ENCODE data around the gene SLC6A1.

Gene SLC6A1

DNA sequence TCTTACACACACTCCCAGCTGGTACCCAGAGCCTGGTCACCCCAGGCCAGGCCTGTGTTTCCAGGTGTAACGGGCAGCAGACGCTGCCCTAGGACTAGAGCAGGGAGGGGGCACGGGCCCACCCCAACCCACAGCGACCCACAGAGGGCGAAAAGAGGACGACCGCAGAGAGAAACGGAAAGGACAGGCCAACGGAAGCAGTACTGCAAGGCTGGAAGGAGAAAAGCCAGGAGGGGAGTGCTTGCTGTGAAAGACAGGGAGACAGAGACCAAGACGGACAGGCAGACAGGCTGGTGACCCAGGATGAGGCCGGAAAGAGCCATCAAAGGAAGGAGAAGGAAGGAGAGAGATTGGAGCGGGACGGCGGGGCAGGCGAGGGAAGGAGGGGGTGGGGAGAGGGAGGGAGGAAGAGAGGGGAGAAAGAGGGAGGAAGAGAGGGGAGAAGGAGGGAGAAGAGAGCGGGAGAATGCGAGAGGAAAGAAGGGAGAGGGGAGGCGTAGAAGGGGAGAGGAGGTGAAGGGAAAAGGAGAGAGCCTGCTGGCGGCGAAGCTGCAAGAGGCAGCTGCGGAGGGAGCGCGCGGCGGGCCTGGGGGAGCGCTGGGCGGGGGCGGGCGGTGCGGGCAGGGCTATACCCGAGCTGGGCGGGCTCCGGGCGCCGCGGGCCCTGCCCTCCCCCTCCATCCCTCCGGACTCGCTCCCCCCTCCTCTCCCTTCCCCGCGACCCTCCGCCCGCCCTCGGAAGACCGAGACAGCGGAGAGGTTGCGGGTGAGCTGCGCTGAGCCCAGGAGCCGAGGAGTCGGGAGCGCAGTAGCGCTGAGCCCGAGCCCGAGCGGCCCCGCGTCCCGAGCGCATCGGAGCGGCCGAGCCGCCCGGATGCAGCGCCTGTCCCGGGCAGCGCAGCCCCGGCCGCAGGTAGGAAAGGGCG is at the start of gene SLC6A1:
TSS of gene SLC6A1 (plus strand) at position 732 of the 926 bp plus-strand sequence. CDS start 24,464 bp downstream, outside the sequence.
- in situ Hi-C loops (cut with HindIII; ENCODE audit: low sequenced_read_pairs), result no loop called here

DNA sequence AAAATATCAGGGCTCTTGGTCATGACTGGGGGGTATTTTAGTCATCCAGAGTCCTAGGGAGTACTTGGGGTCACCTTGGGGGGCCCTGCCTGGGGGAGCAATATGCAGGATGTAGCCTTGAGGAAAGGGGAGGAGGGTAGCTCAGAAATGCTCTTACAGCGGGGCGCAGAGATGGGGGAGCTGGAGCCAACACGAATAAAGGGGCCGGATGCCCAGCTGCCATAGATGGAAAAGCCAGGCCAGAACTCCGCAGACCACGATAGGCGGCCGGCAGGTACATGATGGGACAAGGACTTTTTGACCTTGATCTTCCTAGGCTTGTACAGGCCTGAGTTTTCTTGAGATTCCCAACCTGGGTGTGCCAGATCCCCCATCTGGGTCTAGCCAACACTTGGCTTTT is 47.7 kb upstream of the SLC6A1 start:
- in situ Hi-C loops (cut with HindIII; ENCODE audit: low sequenced_read_pairs), result no loop called here

DNA sequence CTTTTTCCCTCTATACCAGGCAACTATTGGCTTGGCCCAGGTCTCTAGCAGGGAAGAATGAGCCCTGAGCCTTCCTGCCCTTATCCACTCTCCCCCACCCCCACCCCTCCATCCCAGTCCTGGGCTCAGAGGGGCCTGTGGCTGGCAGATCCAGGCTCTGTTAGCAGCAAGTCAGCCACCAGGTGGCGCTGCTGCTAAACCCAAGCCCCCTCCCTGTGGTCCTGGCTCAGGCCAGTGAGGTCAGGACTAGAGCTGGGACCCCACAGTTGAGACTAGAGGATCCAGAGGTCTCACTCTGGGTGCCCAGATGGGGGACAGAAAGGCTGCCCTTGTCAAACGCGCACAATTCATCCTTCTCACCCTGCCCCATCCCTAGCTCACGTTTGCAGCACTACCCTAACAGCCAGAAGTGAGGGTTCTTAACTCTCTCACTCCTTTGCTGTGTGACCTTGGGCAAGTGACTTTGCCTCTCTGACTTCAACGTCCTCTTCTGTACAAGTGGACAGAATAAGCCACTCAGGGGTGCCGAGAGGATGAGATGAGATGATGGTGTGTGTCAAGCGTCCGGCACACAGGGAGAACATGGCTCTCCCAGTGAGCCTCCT is 46.8 kb upstream of the SLC6A1 start:
- in situ Hi-C loops (cut with HindIII; ENCODE audit: low sequenced_read_pairs), result no loop called here

DNA sequence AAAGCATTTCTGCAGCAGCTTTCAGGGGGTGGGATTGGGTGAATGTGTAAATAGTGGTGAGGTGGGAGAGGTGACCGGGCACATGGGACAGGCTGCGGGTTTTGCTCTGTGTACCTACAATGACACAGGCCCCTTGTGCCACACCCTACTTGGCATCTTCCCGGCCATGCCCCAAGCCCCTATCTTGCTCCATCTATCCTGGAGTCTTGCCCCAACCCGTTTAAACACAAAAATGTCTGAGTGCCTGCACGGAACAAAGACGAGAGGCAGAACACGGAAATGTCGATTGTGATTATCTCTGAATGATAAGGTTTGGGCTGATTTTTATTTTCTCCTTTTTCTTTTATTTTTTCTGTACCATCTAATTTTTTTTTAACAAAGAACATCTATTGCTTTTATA is 46.0 kb upstream of the SLC6A1 start:
- in situ Hi-C loops (cut with HindIII; ENCODE audit: low sequenced_read_pairs), result no loop called here

DNA sequence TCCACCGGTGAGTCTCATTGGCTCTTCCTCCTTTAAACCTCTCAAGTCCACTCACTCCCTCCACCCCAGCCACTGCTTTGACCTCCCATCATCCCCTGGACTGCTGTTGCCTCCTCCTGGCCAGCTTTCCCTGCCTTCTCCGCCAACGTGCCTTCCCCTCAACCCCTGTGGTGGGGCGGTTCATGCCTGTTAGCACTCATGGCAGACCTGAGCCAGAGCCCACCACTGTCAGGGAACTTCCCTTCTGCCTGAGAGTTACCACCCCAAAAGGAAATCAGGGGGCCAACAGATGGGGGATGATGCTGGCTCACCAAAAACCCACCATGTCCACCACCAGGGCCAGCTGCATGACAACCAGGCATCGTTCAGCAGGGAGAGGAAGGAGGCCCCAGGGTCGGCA is 44.2 kb upstream of the SLC6A1 start:
- in situ Hi-C loops (cut with HindIII; ENCODE audit: low sequenced_read_pairs), result no loop called here

DNA sequence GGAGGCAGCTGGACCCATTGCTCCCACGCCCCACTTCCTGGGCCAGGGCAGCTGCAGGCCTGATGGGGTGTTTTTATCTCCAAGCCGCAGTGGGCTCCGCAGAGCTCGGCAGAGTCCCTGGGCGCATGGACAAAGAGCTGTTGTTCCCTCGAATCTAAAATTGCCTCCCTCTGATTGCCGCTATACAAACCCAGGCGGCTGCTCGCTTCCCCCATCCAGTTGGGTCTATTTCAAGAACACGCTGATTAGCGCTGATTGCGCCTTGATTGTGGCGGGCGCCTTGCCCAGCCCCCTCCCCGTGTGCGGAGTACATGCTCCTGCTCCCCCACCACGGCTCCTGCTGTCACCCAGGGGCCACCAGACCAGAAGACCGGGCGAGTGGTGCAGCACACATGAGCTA is 43.4 kb upstream of the SLC6A1 start:
- in situ Hi-C loops (cut with HindIII; ENCODE audit: low sequenced_read_pairs), result no loop called here

DNA sequence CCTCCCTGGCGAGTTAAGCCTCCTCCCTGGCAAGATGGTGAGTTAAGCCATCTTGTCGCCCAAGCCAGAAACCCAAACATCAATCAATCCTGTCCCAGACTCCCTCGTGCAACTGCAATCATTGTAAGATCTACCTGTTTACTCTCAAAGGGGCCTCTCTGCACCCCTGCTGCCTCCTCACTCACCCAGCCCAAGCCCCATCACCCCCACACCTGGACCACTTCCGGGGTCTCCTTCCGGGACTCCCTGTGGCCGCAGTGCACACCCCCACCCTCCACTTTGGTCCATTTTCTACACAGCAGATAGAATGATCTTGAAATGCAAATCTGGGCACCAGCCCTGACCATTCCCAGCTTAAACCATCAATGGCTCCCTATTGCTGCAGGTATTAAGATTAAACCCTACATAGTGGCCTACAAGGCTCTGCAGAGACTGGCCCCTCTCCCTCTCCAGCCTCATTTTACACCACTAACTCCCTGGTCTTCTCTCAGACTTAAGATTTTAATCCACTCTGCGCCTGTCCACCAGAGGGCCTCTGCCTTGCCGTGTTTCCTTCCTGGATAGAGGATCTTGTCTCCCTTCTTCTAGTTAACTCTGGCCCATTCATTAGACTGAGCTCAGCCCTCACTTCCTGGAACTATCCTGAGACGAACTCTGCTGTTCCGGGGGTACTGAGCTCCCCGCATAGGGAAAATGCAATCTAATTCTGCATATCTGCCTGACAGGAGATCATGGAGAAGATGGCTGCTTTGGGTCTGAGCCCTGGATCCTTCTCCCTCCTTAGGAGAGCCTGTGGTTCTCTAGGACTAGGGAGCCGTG is 41.9 kb upstream of the SLC6A1 start:
- in situ Hi-C loops (cut with HindIII; ENCODE audit: low sequenced_read_pairs), result loop anchor here (10.0 kb wide), 1 partner anchor 94 kb away; no protein-coding TSS in a partner anchor

DNA sequence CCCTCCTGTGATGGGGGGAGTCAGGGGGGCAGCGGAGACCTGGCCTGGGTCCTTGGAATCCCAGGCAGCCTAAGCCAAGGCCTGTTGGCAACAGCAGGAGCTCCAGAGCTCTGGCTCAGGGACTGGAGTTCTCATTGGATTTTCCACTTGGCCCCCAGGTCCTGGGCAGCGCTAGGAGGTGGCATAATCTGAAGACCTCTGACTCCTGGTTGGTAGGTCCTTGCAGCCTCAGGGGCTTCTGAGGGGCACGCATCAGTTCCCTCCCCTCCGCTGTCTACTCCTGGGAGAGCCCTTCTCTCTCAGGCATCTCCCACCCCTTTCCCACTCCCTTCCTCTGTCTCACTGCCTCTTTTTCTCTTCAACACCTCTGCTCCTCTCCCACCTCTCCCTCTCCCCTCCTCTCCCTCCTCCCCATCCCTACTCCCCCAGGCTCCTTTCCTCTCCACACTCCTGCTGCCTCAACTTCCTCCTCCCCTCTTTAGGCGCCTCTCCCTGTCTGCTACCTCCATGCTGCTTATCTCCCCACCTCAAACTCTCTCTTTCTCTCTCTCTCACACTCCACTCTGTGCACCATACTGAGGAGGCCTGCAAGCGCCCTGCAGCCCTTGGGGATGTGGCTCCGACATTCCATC is 41.1 kb upstream of the SLC6A1 start:
- in situ Hi-C loops (cut with HindIII; ENCODE audit: low sequenced_read_pairs), result loop anchor here (10.0 kb wide), 1 partner anchor 93 kb away; no protein-coding TSS in a partner anchor

DNA sequence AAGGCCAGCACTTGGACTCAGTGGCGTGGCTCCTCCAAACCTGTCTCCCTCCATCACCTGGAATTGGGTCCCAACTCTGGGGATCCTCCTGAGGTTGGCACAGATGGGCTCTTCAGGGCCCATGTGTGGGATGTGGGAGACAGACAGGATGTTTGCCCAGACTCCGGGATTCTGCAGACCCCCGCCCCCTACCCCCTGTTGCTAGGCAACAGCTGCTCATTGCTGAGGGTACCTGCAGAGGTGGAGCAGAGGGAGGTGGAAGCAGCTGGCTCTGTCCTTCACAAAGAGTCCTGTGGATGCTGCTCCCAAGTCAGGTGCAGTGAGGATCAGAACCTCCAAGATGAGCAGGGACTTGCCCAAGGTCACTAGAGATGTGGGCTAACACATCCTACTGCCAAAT is 40.0 kb upstream of the SLC6A1 start:
- in situ Hi-C loops (cut with HindIII; ENCODE audit: low sequenced_read_pairs), result loop anchor here (10.0 kb wide), 1 partner anchor 92 kb away; no protein-coding TSS in a partner anchor

DNA sequence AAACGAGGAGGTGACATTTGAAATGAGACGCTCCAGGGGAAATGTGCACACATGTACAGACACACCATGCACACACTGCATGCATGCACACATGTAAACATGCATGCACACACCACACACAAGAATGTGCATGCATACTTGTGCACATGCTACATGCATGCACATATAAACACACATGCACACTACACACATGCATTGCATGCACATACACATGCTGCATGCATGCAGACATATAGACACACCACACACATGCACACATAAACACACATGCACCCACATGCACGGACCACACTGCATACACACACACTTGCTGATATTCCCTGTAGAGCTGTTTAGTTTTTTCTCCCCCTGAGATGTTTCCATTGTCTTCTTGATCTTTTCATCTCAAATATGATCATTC is 37.8 kb upstream of the SLC6A1 start:
- in situ Hi-C loops (cut with HindIII; ENCODE audit: low sequenced_read_pairs), result loop anchor here (10.0 kb wide), 1 partner anchor 90 kb away; no protein-coding TSS in a partner anchor

DNA sequence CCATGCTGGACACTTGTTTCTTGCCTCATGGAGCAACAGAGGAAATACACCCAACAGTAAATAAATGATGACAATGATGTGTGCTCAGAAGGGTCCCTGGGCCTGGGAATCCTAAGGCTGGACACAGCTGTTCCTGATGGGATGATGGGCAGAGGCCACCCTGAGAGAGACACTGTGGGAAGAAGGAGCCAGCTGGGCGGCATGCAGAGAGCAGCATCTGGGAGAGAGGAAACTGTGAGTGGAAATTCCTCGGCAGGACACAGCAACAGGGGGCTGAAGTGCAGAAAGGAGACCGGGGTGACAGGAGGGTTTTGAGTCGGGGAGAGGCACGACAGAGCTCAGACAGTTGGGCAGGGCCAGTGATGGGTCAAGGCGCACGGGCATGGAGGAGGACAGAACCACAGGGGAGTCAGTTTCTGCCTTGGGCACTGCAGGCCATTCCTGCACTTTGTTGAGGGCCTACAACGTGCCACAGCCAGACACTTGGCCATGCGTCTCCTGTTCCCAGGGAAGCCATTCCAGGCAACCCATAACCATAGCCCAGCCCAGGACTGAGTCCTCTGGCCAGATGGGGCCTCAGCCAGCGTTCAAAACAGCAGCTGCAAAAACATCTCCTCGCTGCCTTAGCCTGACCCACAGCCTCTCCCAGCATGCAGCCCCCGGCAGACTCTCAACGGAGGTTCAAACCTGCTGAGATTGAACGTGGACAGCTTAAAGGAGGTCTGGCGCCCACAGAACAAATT is 36.7 kb upstream of the SLC6A1 start:
- in situ Hi-C loops (cut with HindIII; ENCODE audit: low sequenced_read_pairs), result loop anchor here (10.0 kb wide), 1 partner anchor 89 kb away; no protein-coding TSS in a partner anchor

DNA sequence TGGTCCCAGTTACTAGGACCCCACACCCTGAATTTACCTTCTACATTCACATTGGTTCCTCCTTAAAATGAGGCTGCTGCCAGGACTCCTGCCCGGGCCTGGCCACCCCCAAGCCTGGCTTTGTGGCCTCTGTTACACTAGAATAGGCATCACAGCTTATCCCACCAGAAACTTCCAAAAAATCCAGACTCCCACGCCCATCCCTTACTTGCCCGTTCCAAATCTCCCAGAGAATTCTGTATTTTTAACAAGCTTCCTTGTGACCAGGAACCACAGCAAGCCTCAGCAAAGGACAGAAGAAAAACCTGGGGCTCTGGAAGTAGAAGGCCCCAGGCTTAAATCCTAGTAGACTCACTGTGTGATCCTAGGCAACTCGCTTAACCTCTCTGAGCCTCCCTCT is 36.0 kb upstream of the SLC6A1 start:
- in situ Hi-C loops (cut with HindIII; ENCODE audit: low sequenced_read_pairs), result loop anchor here (10.0 kb wide), 1 partner anchor 88 kb away; no protein-coding TSS in a partner anchor

DNA sequence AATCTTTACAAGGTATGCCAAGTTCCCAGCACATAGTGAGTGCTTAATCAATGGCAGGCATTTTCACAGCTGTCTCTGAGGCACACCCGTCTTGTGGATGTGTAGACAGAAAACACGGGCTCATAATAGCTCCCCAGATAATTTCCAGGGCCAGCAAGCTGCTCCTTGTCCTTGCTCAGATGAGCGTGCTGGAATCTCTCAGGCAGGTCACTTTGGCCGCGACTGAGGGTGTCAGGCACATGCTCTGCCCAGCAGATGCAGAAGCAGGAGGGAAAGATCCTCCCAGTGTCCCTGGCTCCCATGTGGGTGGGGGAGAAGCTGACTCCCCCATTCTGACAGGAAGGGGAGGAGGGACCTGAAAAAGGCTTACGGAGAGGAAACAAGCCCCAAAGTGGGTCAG is 35.6 kb upstream of the SLC6A1 start:
- in situ Hi-C loops (cut with HindIII; ENCODE audit: low sequenced_read_pairs), result loop anchor here (10.0 kb wide), 1 partner anchor 88 kb away; no protein-coding TSS in a partner anchor

DNA sequence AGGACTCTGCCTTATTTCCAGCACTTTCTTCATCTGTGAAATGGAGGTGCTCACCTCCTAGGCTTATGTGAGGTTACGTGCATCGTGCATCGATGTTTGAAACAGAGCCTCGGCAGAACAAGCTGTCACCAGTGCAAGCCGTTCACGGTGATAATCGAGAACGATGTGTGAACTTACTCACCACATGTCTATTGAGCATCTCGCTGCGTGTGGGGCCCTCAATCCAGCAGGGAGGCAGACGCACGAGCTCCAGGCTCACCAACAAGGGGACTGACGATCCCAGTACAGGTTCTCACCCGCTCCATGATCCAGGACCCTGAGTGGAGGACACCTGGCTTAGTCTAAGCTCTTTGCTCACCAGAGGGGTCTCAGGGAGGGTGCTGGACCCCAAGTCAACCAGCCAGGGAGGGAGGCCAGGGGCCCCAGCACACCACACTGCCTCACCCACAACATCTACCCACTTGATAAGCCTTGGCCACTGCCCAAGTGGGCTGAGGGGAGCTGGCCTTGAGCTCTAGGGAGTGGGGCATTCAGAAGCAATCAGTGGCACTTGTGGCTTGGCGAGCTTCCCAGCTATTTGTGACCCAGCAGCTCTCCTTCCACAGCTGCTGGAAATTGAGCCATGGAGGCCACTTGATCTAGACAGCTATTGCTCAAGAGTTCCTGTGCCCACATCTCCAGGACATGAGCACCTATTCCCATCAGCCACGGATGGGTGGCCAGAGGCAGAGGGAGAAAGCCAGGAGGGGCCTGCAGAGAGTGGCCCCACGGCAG is 34.4 kb upstream of the SLC6A1 start:
- in situ Hi-C loops (cut with HindIII; ENCODE audit: low sequenced_read_pairs), result loop anchor here (10.0 kb wide), 1 partner anchor 87 kb away; no protein-coding TSS in a partner anchor

DNA sequence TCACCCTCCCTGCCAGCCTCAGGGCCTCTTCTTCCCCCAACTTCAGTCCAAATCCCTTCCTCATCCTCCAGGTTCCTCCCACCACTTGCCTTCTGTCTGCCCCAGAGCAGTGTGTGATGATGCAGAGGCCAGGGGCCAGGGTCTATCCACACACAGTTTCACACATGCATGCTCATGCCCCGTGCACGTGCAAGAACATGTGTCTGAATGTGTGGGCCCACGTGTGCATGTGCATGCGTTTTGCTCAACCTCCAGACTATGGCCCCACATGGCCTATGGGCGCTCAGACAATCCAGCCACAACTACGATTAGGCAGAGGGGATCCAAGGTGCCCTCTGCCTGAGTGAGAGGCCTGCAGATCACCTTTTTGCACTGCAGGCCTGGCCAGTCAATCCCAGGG is 32.3 kb upstream of the SLC6A1 start:
- in situ Hi-C loops (cut with HindIII; ENCODE audit: low sequenced_read_pairs), result no loop called here

DNA sequence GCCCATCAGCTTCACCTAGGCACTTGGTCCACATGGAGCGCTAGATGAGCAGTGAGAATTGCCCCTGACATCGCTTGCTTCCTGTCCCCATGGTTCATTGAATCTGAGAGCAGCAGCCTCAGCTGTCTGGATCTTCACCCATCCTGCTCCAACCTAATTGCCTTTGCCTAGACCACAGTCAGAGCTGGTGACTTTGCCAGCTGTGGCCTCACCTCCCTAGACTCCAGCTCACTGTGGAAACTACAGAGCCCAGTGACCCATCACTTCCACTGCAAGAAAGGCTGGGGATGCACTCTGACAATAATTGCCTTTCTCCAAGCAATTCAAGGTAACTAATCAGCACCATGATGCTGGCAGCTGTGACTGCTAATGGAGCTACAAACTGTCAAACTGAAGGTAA is 30.6 kb upstream of the SLC6A1 start:
- in situ Hi-C loops (cut with HindIII; ENCODE audit: low sequenced_read_pairs), result no loop called here

DNA sequence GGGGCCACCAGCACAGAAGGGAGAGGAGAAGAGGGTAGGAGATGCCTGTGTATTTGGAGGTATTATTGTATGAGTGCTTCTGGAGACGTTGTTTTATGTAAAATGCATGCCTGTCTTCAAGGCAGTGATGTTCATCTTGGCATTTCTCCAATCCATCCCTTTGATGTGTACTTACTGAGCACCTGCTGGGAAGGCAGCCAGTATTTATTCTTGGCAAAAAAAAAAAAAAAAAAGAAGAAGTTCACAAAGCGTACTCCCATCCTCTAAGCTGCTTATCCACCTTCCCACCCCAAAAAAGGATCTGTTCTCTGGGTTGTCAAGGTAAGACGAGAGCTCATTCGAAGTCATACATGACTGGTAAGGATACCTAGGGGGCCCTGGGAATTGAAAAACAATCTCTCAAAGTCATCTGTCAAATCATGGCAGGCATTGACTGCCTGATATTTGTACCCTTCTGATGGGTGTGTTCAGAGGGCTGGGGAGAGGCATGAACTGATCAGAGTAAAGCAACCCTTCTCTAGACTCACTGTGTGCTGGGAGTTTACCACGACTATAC is 30.0 kb upstream of the SLC6A1 start:
- in situ Hi-C loops (cut with HindIII; ENCODE audit: low sequenced_read_pairs), result no loop called here

DNA sequence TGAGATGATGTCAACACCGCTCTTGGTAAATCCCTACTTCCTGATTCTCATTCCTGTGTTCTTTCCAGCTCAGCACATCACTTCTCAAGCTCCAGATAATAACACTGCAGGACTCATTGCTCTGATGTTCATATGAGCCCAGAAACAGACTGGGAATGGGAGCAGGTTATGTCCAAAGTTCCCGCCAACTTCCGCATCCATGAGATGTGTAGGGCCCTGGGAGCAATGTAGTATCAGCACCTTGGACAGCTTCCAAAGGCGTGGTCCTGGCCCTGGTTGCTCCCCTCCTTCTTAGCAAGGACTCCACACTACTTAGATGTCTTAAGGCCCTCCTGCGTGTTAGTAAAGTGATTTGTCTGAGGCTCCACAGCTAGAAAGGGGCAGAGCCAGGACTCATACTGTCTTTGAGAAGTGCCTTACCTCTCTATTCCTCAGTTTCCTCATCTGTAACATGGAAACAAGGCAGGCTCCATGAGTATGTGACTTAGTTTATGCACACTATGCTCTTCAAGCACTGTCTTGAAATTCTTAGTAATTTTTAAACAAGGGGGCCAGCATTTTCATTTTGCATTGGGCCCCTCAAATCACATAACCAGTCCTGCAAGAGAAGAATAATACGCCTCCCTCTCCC is 27.9 kb upstream of the SLC6A1 start:
- in situ Hi-C loops (cut with HindIII; ENCODE audit: low sequenced_read_pairs), result no loop called here
